ENCODE measurements around the gene KCNH2. TPM values are rescaled to one million over a fixed set of nuclear protein-coding genes. Genes with fewer than 3 reads are reported as not detected.
"Not testable (repeated sequence)": the region's sequence is repeated elsewhere in the genome, so short reads cannot be mapped to it uniquely, and the experiment has no call there.

Gene KCNH2
- total and polyA plus RNA-seq, 12 donors: 1.1 to 18.7 (median 5.0) TPM

DNA sequence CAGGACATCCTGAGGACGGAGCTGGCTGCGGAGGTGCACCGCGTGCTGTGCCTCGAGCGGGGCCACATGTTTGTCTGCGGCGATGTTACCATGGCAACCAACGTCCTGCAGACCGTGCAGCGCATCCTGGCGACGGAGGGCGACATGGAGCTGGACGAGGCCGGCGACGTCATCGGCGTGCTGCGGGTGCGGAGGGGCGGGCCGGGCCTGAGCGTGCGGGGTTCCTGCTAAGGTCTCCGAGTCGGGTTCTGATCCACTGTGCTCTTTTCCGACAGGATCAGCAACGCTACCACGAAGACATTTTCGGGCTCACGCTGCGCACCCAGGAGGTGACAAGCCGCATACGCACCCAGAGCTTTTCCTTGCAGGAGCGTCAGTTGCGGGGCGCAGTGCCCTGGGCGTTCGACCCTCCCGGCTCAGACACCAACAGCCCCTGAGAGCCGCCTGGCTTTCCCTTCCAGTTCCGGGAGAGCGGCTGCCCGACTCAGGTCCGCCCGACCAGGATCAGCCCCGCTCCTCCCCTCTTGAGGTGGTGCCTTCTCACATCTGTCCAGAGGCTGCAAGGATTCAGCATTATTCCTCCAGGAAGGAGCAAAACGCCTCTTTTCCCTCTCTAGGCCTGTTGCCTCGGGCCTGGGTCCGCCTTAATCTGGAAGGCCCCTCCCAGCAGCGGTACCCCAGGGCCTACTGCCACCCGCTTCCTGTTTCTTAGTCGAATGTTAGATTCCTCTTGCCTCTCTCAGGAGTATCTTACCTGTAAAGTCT, 35.8 kb upstream of the KCNH2 start:
- no peak overlapping the region for H3K27ac ChIP-seq
- DNase-seq: peak; percentile 68 to 95 (median 72)
- H3K36me3 ChIP-seq (replicated peaks in 1 of 2): no peaks in the 10 kb centered on the region
- no peaks in the 10 kb centered on the region for H3K9me3 ChIP-seq (replicated peaks in 1 of 3)
- H3K4me1 ChIP-seq (replicated peaks in 1 of 2): peaks cover 2 to 9% of the 10 kb centered on the region in 2 donors
- intact Hi-C loops (cut with DNase I): no loop called here
- WGBS, 4 donors: 24 to 55% (median 28%) methylated on average over 20 to 55 of the region's 55 CpGs
- peak overlapping the region in 1 of 4 donors; percentile 25 for H3K4me3 ChIP-seq
- no peak for TF ChIP-seq POLR2A (IDR thresholded peaks at IDR 0.05)
- TF ChIP-seq, protein P1, sequence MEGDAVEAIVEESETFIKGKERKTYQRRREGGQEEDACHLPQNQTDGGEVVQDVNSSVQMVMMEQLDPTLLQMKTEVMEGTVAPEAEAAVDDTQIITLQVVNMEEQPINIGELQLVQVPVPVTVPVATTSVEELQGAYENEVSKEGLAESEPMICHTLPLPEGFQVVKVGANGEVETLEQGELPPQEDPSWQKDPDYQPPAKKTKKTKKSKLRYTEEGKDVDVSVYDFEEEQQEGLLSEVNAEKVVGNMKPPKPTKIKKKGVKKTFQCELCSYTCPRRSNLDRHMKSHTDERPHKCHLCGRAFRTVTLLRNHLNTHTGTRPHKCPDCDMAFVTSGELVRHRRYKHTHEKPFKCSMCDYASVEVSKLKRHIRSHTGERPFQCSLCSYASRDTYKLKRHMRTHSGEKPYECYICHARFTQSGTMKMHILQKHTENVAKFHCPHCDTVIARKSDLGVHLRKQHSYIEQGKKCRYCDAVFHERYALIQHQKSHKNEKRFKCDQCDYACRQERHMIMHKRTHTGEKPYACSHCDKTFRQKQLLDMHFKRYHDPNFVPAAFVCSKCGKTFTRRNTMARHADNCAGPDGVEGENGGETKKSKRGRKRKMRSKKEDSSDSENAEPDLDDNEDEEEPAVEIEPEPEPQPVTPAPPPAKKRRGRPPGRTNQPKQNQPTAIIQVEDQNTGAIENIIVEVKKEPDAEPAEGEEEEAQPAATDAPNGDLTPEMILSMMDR (IDR thresholded peaks at IDR 0.05): no peak
- peaks cover 27% of the 10 kb centered on the region for H3K27me3 ChIP-seq

DNA sequence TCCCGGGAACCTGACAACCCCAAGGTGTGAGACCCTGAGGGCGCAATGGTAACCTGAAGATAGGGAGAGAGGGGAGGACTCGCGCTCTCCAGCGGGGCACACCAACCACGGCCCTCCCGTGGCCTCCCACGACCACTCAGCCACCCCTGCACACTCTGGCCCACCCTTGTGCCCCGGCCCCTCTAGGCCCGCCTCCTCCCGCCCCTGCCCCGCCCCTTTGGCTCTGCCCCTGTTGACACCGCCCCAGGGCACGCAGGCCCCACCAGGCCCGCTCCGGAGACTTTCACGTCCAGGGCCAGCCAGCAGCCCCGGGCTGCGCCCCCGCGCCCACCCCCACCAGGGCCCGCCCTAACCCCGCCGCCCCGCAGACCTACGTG, 35.2 kb upstream of the KCNH2 start:
- TF ChIP-seq POLR2A (IDR thresholded peaks at IDR 0.05): no peak
- TF ChIP-seq, protein P1 (IDR thresholded peaks at IDR 0.05): no peak
- Histone ChIP-seq H3K36me3 (replicated peaks in 1 of 2) (no peaks in the 10 kb centered on the region), H3K27ac (no peak overlapping the region), H3K4me1 (replicated peaks in 1 of 2) (peaks cover 0 to 6% of the 10 kb centered on the region in 2 donors), H3K4me3 (peak overlapping the region in 1 of 4 donors; percentile 25), H3K27me3 (peaks cover 21% of the 10 kb centered on the region), H3K9me3 (replicated peaks in 1 of 3) (no peaks in the 10 kb centered on the region)
- intact Hi-C loops (cut with DNase I): no loop called here
- no peak for DNase-seq
- WGBS, 4 donors: 17 to 40% (median 30%) methylated on average over 1 to 25 of the region's 26 CpGs; no CpG with 5 or more reads in 1 of the 4 donors

DNA sequence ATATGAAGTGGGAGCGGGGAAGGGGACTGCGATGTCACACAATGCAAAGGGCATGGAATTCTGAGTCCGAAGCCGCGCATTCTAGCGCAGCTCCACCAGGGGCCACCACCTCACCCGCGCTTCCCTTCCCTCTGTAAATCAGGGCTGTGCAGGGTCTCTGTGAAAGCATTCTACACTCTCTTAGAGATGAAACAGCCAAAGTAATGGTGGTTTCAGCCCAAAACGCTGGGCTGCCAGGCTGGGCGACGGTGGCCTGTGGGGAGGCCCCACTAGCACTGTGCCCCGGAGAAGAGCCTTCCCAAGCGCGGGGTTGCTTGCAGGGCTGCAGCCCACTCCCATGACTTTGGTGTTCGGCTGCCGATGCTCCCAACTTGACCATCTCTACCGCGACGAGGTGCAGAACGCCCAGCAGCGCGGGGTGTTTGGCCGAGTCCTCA, 34.8 kb upstream of the KCNH2 start:
- peaks cover 0 to 2% of the 10 kb centered on the region in 2 donors for H3K4me1 ChIP-seq (replicated peaks in 1 of 2)
- intact Hi-C loops (cut with DNase I): no loop called here
- 33 to 48% (median 36%) methylated on average over 10 to 23 of the region's 23 CpGs for WGBS, 4 donors
- no peak for DNase-seq
- H3K36me3 ChIP-seq (replicated peaks in 1 of 2): no peaks in the 10 kb centered on the region
- no peaks in the 10 kb centered on the region for H3K9me3 ChIP-seq (replicated peaks in 1 of 3)
- TF ChIP-seq, protein P1 (IDR thresholded peaks at IDR 0.05): peak in 4 of 6 experiments; percentile 28 to 42 (median 37)
- no peak for TF ChIP-seq POLR2A (IDR thresholded peaks at IDR 0.05)
- H3K4me3 ChIP-seq: no peak overlapping the region
- H3K27me3 ChIP-seq: peaks cover 20% of the 10 kb centered on the region
- no peak overlapping the region for H3K27ac ChIP-seq

DNA sequence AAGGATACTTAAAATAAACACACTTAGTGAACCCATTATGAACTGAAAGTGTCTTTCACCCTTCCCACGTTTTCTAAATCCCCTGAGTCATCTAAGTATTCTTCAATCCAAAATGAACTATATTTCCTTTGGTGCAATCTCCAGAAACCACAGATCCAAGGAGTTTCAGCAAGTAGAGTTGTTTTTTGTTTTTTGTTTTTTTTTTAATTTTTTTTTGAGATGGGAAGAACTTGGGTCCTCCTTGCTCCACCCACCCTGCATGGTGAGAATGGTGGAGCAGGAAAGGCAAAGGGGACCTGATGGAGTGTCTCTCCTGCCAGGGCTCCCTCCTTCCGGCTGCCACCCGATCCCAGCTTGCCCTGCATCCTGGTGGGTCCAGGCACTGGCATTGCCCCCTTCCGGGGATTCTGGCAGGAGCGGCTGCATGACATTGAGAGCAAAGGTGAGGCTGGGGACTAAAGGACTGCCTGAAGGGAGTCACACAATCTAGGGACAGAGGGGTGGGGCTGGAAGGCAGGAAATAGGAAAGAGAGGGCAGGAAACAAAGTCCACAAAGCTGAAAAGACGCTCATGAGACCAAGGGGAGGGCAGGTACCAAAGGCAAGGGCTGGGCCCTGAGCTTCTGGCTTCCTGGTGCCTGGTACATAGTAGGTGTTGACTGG, 34.0 kb upstream of the KCNH2 start:
- H3K4me1 ChIP-seq (replicated peaks in 1 of 2): no peaks in the 10 kb centered on the region
- no peaks in the 10 kb centered on the region for H3K36me3 ChIP-seq (replicated peaks in 1 of 2)
- DNase-seq: no peak
- TF ChIP-seq, protein P1 (IDR thresholded peaks at IDR 0.05): no peak
- TF ChIP-seq POLR2A (IDR thresholded peaks at IDR 0.05): no peak
- H3K9me3 ChIP-seq (replicated peaks in 1 of 3): no peaks in the 10 kb centered on the region
- no peak overlapping the region for H3K27ac ChIP-seq
- WGBS, 4 donors: 67 to 72% (median 69%) methylated on average over 6 of the region's 6 CpGs
- peaks cover 17% of the 10 kb centered on the region for H3K27me3 ChIP-seq
- intact Hi-C loops (cut with DNase I): no loop called here
- no peak overlapping the region for H3K4me3 ChIP-seq

DNA sequence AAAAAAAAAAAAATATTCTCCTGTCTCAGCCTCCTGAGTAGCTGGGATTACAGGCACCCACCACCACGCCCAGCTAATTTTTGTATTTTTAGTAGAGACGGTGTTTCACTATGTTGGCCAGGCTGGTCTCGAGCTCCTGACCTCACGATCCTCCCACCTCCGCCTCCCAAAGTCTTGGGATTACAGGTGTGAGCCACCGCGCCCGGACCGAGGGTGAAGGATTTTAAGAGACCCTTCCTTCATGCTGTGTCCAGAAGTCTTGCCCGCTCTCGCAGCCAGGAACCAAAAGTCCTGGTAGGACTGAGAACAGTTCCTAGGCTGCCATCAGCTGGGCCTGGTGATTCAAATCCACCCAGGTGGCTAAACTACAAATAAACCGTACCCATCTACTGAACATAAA, 33.5 kb upstream of the KCNH2 start:
- 83 to 86% (median 85%) methylated on average over 11 to 12 of the region's 12 CpGs for WGBS, 4 donors
- H3K36me3 ChIP-seq (replicated peaks in 1 of 2); H3K9me3 ChIP-seq (replicated peaks in 1 of 3); H3K4me1 ChIP-seq (replicated peaks in 1 of 2); H3K27ac ChIP-seq; intact Hi-C loops (cut with DNase I); DNase-seq; H3K4me3 ChIP-seq: not testable (repeated sequence)
- H3K27me3 ChIP-seq: peaks cover 15% of the 10 kb centered on the region

All from adrenal gland (tissue), 12 donors.